GM12801 (cell line): ENCODE data around the gene THNSL1.

Source experiments
- TF ChIP-seq, protein P1 (sequence below): IDR thresholded peaks from one replicate; pipeline ENCODE4 v1.5.1; 2011; ENCODE audit warnings: control low read depth; ENCODE audit not compliant: insufficient read length; ENCODE audit errors: extremely low read depth

THNSL1 gene

DNA sequence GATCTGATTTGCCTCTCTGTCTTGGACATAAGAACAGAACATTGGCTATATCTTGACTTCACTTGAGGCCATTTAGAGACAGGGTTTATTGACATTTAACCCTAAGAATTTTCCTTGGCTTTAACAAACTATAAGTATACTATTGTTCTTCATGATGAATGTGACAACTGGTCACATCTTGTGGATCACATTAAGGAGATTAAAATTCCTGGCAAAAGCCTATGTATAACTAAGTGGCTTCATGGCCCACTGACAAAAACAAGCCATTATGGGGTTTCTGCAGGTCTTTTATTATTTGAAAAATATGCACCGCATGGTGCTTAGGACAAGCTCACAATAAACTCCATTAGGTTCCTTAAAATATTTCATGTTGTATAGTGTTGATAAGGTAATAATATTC is 54.8 kb downstream of the THNSL1 start:
- TF ChIP-seq, protein P1, sequence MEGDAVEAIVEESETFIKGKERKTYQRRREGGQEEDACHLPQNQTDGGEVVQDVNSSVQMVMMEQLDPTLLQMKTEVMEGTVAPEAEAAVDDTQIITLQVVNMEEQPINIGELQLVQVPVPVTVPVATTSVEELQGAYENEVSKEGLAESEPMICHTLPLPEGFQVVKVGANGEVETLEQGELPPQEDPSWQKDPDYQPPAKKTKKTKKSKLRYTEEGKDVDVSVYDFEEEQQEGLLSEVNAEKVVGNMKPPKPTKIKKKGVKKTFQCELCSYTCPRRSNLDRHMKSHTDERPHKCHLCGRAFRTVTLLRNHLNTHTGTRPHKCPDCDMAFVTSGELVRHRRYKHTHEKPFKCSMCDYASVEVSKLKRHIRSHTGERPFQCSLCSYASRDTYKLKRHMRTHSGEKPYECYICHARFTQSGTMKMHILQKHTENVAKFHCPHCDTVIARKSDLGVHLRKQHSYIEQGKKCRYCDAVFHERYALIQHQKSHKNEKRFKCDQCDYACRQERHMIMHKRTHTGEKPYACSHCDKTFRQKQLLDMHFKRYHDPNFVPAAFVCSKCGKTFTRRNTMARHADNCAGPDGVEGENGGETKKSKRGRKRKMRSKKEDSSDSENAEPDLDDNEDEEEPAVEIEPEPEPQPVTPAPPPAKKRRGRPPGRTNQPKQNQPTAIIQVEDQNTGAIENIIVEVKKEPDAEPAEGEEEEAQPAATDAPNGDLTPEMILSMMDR, result no peak

DNA sequence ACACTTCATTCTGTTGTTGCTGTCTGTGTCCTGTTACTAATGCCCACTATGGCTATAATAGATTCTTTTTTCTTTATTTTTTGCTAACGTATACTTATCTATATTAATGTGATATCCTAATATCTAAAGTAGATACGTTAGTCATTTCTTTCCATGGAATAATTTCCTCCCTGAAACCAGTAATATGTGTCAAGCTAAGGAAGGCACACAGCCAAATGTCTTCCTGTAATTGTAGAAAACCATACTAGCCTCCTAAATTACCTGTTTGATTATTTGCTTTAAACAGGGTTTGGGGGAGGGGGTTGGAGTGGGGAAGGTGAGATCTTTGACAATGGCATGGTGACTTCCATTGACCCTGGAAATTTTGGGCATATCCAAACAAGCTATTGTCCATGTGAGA is 56.4 kb downstream of the THNSL1 start:
- TF ChIP-seq, protein P1, result no peak

DNA sequence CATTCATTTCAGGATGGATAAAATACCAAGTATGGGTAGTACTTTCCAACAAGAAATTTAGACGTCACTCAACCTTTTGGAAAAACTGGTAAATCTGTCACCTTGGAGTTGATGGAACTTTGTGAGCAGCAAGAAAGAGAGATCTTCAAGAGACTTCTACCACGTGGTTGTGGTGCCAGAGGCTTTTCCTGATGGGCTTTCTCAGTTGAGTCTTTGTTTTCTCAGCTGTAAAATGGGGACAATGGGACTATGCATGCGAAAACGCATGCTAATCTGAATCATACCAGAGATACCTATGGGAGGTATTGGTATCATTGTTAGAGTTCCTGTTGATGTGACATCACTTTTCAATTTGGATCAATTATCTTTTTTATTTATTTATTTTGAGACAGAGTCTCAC is 59.4 kb downstream of the THNSL1 start:
- TF ChIP-seq, protein P1, result no peak
